Measurements from ENCODE around the gene GNAT2. TPM values are rescaled to one million over a fixed set of nuclear protein-coding genes. Genes with fewer than 3 reads are reported as not detected.

GNAT2 gene
- total RNA-seq, 1 experiment from 2014 or later, result 0.20 TPM

DNA sequence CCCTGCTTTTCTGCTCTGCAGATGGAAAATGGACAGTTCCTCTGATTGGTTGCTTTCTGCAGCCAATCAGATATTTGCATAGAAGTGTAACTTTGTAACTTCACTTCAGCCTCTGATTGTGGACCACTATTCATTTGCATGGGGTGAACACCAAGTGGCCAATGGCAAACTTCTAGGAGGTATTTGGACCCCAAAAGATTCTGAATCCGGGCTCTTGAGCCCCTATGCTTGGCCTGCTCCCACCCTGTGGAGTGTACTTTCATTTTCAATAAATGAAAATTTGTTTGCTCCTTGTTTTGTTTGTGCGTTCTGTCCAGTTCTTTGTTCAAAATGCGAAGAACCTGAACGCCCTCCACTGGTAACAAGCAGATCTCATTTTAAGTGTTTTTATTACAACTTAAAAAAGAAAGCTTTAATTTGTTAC is 30.1 kb upstream of the GNAT2 start:
- Histone ChIP-seq H3K14ac (ENCODE audit: insufficient read depth, low read length) (no peak overlapping the region), H2BK120ac (ENCODE audit: low read depth, low read length, poor library complexity, severe bottlenecking) (no peak overlapping the region), H3K9ac (ENCODE audit: extremely low read depth, insufficient read length, low read length) (no peak overlapping the region), H2BK15ac (ENCODE audit: low read depth, low read length) (no peak overlapping the region), H4K8ac (replicated peaks; ENCODE audit: insufficient read length, low read depth, low read length) (no peak overlapping the region), H2BK12ac (ENCODE audit: insufficient read length, low read depth, low read length) (no peak overlapping the region), H3T11ph (ENCODE audit: low read length) (no peak overlapping the region), H3K27me3 (ENCODE audit: insufficient read depth, low read length) (no peaks in the 10 kb centered on the region), H3K18ac (ENCODE audit: insufficient read length, low read depth, low read length) (no peak overlapping the region), H3K4me2 (ENCODE audit: insufficient read depth, insufficient read length, low read length) (no peak overlapping the region), H2BK20ac (ENCODE audit: low read depth, low read length, poor library complexity, severe bottlenecking) (no peak overlapping the region), H4K5ac (ENCODE audit: insufficient read length, low read depth, low read length) (no peak overlapping the region), H3K4me1 (ENCODE audit: insufficient read depth, low read length) (no peaks in the 10 kb centered on the region), H3K27ac (ENCODE audit: insufficient read length, low read depth, low read length) (no peak overlapping the region), H3K4ac (ENCODE audit: low read depth, low read length) (no peak overlapping the region), H2AK5ac (ENCODE audit: insufficient read length, low read length) (no peak overlapping the region), H3K56ac (ENCODE audit: insufficient read length, low read depth, low read length) (no peak overlapping the region), H4K91ac (ENCODE audit: insufficient read length, low read depth, low read length) (no peak overlapping the region), H2AFZ (ENCODE audit: low read length) (no peak overlapping the region), H4K20me1 (ENCODE audit: control insufficient read depth, insufficient read depth, insufficient read length) (no peaks in the 10 kb centered on the region), H3K79me2 (ENCODE audit: insufficient read depth, low read length) (no peaks in the 10 kb centered on the region), H3K23ac (ENCODE audit: insufficient read length, low read depth, low read length) (no peak overlapping the region), H2BK5ac (ENCODE audit: insufficient read length, low read length) (no peak overlapping the region), H3K23me2 (ENCODE audit: insufficient read length, low read depth, low read length, poor library complexity, severe bottlenecking) (no peaks in the 10 kb centered on the region), H3K9me3 (ENCODE audit: control insufficient read depth, low read depth, low read length) (no peaks in the 10 kb centered on the region), H3K79me1 (ENCODE audit: insufficient read depth, low read depth, low read length, poor library complexity, severe bottlenecking) (no peaks in the 10 kb centered on the region)
- WGBS (ENCODE audit: extremely low coverage, insufficient read length, low lambda C conversion rate), result no CpG with 5 or more reads among the region's 4 CpGs
- Mint-ChIP-seq H3K4me1 (0 out of 4 replicates have a peak, but pooled peaks cover 0 to 2% of the 10 kb centered on the region in 2 experiments), H3K9me3 (peaks cover 5 to 13% of the 10 kb centered on the region in 2 experiments), H3K27me3 (ENCODE audit: low read depth) (peaks cover 36% of the 10 kb centered on the region), H3K36me3 (ENCODE audit: insufficient read depth in 1 of 3, low read depth in 3 of 3) (no peaks in the 10 kb centered on the region; a peak in 2 of 7 replicates), H3K27ac (no peak overlapping the region), H3K4me3 (no peak overlapping the region)
- TF ChIP-seq, protein P1, sequence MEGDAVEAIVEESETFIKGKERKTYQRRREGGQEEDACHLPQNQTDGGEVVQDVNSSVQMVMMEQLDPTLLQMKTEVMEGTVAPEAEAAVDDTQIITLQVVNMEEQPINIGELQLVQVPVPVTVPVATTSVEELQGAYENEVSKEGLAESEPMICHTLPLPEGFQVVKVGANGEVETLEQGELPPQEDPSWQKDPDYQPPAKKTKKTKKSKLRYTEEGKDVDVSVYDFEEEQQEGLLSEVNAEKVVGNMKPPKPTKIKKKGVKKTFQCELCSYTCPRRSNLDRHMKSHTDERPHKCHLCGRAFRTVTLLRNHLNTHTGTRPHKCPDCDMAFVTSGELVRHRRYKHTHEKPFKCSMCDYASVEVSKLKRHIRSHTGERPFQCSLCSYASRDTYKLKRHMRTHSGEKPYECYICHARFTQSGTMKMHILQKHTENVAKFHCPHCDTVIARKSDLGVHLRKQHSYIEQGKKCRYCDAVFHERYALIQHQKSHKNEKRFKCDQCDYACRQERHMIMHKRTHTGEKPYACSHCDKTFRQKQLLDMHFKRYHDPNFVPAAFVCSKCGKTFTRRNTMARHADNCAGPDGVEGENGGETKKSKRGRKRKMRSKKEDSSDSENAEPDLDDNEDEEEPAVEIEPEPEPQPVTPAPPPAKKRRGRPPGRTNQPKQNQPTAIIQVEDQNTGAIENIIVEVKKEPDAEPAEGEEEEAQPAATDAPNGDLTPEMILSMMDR (conservative IDR thresholded peaks at IDR 0.05), result 0 out of 3 replicates have a peak, but pooled peaks have one; percentile 21
- no peak for DNase-seq
